ENCODE measurements around the gene PSTPIP2. TPM values are rescaled to one million over a fixed set of nuclear protein-coding genes. Genes with fewer than 3 reads are reported as not detected.
A peak's percentile ranks its signal among the peaks of the same experiment; 100 is the strongest.
"Not testable (repeated sequence)": the region's sequence is repeated elsewhere in the genome, so short reads cannot be mapped to it uniquely, and the experiment has no call there.

Gene PSTPIP2
- total RNA-seq, 1 donor from 2014 or later, result 9.6 TPM

DNA sequence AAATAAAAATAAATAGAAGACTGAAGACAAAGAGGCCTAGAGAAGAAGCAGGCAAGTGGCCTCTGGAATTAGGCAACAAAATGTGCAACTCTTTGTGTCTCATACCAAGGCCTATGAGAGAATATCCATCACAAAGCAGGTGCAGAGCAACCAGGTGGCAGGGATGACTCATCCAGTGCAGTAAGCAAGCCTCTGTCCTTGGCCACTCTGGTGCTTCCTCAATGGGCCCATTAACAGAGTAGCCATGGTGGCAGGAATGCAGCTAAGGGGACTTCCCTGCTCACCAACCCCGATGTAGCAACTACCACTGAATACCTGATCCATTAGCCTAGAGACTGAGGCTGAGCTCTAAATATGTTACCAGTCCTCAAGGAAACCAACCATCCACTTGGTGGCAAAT lies 94.0 kb downstream of the PSTPIP2 start:
- no peak for DNase-seq (ENCODE audit: extremely low spot score, unreplicated experiment)
- TF ChIP-seq, protein P1, sequence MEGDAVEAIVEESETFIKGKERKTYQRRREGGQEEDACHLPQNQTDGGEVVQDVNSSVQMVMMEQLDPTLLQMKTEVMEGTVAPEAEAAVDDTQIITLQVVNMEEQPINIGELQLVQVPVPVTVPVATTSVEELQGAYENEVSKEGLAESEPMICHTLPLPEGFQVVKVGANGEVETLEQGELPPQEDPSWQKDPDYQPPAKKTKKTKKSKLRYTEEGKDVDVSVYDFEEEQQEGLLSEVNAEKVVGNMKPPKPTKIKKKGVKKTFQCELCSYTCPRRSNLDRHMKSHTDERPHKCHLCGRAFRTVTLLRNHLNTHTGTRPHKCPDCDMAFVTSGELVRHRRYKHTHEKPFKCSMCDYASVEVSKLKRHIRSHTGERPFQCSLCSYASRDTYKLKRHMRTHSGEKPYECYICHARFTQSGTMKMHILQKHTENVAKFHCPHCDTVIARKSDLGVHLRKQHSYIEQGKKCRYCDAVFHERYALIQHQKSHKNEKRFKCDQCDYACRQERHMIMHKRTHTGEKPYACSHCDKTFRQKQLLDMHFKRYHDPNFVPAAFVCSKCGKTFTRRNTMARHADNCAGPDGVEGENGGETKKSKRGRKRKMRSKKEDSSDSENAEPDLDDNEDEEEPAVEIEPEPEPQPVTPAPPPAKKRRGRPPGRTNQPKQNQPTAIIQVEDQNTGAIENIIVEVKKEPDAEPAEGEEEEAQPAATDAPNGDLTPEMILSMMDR (conservative IDR thresholded peaks at IDR 0.05), result no peak
- no peak overlapping the region for H3K27ac Mint-ChIP-seq
- H3K9me3 Mint-ChIP-seq, result no peaks in the 10 kb centered on the region
- no peaks in the 10 kb centered on the region for H3K36me3 Mint-ChIP-seq
- H3K4me1 Mint-ChIP-seq (ENCODE audit: unreplicated experiment), result peaks cover 5% of the 10 kb centered on the region
- no peak overlapping the region for H3K4me3 Mint-ChIP-seq
- no peaks in the 10 kb centered on the region for H3K27me3 Mint-ChIP-seq

DNA sequence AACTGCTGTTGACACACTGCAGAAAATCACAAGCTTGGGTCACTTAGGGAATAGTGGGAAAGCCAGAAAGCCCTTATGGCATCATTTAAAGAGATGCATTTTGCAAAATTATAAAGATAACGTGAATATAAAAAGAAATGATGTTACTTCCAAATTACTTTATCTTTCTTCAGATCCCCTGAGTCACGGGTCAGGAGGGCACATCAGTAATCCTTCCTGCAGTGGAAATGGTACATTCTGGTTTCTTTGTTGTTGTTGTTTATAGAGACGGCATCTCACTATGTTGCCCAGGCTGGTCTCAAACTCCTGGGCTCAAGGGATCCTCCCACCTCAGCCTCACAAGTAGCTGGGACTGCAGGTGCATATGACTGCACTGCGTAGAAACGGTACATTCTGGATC lies 95.1 kb downstream of the PSTPIP2 start:
- Mint-ChIP-seq H3K27ac (no peak overlapping the region), H3K4me3 (no peak overlapping the region), H3K9me3 (no peaks in the 10 kb centered on the region), H3K27me3 (no peaks in the 10 kb centered on the region), H3K4me1 (ENCODE audit: unreplicated experiment) (peaks cover 5% of the 10 kb centered on the region), H3K36me3 (no peaks in the 10 kb centered on the region)
- no peak for DNase-seq (ENCODE audit: extremely low spot score, unreplicated experiment)
- TF ChIP-seq, protein P1 (conservative IDR thresholded peaks at IDR 0.05), result no peak

DNA sequence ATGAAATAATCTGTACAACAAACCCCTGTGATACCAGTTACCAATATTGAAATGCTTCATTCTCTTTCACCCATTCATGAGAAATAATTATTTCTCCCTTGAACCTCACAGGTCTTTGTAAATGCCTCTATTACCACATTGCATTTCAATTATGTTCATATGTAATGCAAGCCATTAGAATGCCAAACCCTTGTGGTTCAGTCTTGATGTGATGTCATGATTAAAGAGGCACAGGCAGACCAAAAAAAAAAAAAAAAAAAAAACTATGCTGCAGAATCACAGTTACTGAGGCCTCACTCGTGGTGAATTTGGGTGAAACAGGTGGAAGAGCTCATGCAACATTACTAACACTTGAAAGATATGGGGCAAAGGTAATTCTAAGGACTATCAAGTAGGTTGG lies 95.5 kb downstream of the PSTPIP2 start:
- Mint-ChIP-seq H3K36me3 (no peaks in the 10 kb centered on the region), H3K27me3 (no peaks in the 10 kb centered on the region), H3K4me1 (ENCODE audit: unreplicated experiment) (peaks cover 5% of the 10 kb centered on the region), H3K9me3 (no peaks in the 10 kb centered on the region), H3K27ac (no peak overlapping the region), H3K4me3 (no peak overlapping the region)
- DNase-seq (ENCODE audit: extremely low spot score, unreplicated experiment), result no peak
- TF ChIP-seq, protein P1 (conservative IDR thresholded peaks at IDR 0.05), result no peak

DNA sequence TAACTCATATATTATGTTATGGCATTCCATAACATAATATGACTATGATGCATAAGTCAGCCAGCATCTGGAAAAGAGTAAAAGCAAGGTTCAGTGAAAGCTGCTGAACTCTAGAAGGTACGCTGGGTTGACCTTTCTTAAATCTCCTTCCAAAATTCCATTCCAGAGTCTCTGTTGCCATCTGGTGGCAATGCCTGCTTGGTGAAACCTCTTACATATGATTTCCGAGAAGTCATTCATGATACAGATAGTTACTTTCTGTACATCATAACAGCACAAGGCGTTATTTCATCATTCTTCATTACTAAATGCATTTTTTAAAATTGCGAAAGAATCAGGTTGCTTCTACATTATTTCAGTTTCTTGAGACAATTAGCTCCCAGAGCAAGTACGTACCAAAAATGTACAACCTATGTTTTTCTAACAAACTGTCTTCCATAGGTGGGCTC lies 97.9 kb downstream of the PSTPIP2 start:
- no peak overlapping the region for H3K4me3 Mint-ChIP-seq
- no peak for DNase-seq (ENCODE audit: extremely low spot score, unreplicated experiment)
- H3K27ac Mint-ChIP-seq, result no peak overlapping the region
- H3K9me3 Mint-ChIP-seq, result no peaks in the 10 kb centered on the region
- H3K4me1 Mint-ChIP-seq (ENCODE audit: unreplicated experiment), result peaks cover 5% of the 10 kb centered on the region
- TF ChIP-seq, protein P1 (conservative IDR thresholded peaks at IDR 0.05), result peak; percentile 82
- no peaks in the 10 kb centered on the region for H3K36me3 Mint-ChIP-seq
- H3K27me3 Mint-ChIP-seq, result no peaks in the 10 kb centered on the region

DNA sequence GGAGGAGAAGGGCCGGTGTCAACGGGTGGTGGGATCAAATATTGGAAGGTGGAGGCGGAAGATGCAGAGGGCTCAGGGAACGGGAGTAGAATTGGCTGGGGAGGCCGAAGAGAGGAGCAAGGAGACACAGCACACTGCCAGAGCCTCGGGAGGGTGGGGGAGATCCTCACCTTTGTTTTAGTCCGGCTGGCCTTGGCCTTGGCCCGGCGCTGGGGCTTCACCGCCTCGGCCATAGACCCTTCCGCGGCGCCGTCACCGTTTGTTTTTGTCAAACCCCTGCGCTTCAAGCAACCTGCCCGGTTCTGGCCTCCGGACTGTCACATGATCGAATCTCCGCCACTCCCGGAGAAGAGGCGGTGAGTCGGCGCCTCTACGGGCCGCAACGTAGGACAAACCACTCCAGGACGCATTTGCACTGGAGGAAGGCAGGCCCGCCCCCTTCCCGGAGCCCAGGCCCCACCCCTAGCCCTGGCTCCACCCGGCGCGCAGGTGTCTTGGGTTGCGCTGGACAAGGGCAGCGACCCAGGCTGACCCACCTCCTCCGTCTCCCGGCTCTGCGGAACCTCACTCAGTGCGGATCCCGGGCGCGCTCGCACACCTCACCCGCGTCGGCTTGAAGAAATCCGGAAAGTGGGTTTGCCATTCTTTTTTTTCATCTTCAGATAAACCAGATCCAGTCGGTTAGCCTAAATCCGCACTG lies 104.9 kb downstream of the PSTPIP2 start, which contains the start of gene EPG5:
TSS of gene EPG5 (minus strand) at position 323 of the 700 bp plus-strand sequence. CDS start at position 233, 90 bp downstream.
- DNase-seq (ENCODE audit: extremely low spot score, unreplicated experiment), result peak; percentile 95
- no peaks in the 10 kb centered on the region for H3K4me1 Mint-ChIP-seq (ENCODE audit: unreplicated experiment)
- peaks cover 10% of the 10 kb centered on the region for H3K36me3 Mint-ChIP-seq
- TF ChIP-seq, protein P1 (conservative IDR thresholded peaks at IDR 0.05), result no peak
- peak within 1 kb of the TSS; percentile 91 for H3K27ac Mint-ChIP-seq
- H3K9me3 Mint-ChIP-seq, result no peaks in the 10 kb centered on the region
- H3K4me3 Mint-ChIP-seq, result peak within 1 kb of the TSS; percentile 97
- no peaks in the 10 kb centered on the region for H3K27me3 Mint-ChIP-seq

DNA sequence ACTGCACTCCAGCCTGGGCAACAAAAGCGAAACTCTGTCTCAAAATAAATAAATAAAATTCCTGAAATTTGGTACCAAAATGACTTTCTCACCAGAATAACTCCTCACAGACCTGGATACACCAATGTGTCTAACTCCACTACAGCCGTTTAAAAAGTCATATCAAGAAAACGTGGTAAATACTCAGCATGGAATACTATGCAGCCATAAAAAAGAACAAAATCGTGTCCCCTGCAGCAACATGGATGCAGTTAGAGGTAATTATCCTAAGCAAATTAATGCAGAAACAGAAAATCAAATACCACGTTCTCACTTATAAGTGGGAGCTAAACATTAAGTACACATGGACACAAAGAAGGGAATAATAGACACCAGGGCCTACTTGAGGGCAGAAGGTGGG lies 107.1 kb downstream of the PSTPIP2 start:
- H3K9me3 Mint-ChIP-seq; DNase-seq (ENCODE audit: extremely low spot score, unreplicated experiment); H3K27me3 Mint-ChIP-seq; H3K36me3 Mint-ChIP-seq; H3K4me1 Mint-ChIP-seq (ENCODE audit: unreplicated experiment): not testable (repeated sequence)
- Mint-ChIP-seq H3K27ac (peak overlapping the region; percentile 34), H3K4me3 (peak overlapping the region; percentile 71)

Data from type B pancreatic cell (in vitro differentiated cells).